HEK293 (cell line): ENCODE data around the gene BBC3.
A peak's percentile ranks its signal among the peaks of the same experiment; 100 is the strongest.

ENCODE experiments used
- GLIS1 ChIP-seq: fragments of 450-650 bp; formaldehyde crosslinking; IDR thresholded peaks from 2 replicates; pipeline ENCODE4 v1.5.1; 2016; ENCODE audit warnings: missing biosample characterization, missing genetic modification characterization
- GLIS2 ChIP-seq: fragments of 450-650 bp; formaldehyde crosslinking; IDR thresholded peaks from 2 replicates; pipeline ENCODE4 v1.5.1; 2016; ENCODE audit warnings: missing biosample characterization, missing genetic modification characterization
- HIC1 ChIP-seq: fragments of 450-650 bp; formaldehyde crosslinking; IDR thresholded peaks from 2 replicates; pipeline ENCODE4 v1.5.1; 2016; ENCODE audit warnings: missing biosample characterization, missing genetic modification characterization
- KLF7 ChIP-seq: fragments of 450-650 bp; formaldehyde crosslinking; IDR thresholded peaks from 2 replicates; pipeline ENCODE4 v1.5.1; 2016; ENCODE audit warnings: missing biosample characterization, missing genetic modification characterization, borderline replicate concordance
- KLF9 ChIP-seq: fragments of 450-650 bp; formaldehyde crosslinking; IDR thresholded peaks from 2 replicates; pipeline ENCODE4 v1.5.1; 2016; ENCODE audit warnings: missing biosample characterization, missing genetic modification characterization, low read depth
- PATZ1 ChIP-seq: fragments of 450-650 bp; formaldehyde crosslinking; IDR thresholded peaks from 2 replicates; pipeline ENCODE4 v1.5.1; 2016; ENCODE audit warnings: missing biosample characterization, missing genetic modification characterization
- PRDM6 ChIP-seq: fragments of 450-650 bp; formaldehyde crosslinking; IDR thresholded peaks from 2 replicates; pipeline ENCODE4 v1.5.1; 2017; ENCODE audit warnings: missing biosample characterization, missing genetic modification characterization
- SCRT1 ChIP-seq: fragments of 450-650 bp; formaldehyde crosslinking; IDR thresholded peaks from 2 replicates; pipeline ENCODE4 v1.5.1; 2016; ENCODE audit warnings: missing biosample characterization, missing genetic modification characterization, borderline replicate concordance
- SP2 ChIP-seq: fragments of 450-650 bp; formaldehyde crosslinking; IDR thresholded peaks from 2 replicates; pipeline ENCODE4 v1.5.1; 2016; ENCODE audit warnings: missing biosample characterization, missing genetic modification characterization
- ZBTB10 ChIP-seq: fragments of 450-650 bp; formaldehyde crosslinking; IDR thresholded peaks from 2 replicates; pipeline ENCODE4 v1.5.1; 2016; ENCODE audit warnings: missing biosample characterization, missing genetic modification characterization
- ZBTB11 ChIP-seq: fragments of 450-650 bp; formaldehyde crosslinking; conservative IDR thresholded peaks from 2 replicates; pipeline ENCODE4 v1.5.1; 2016; ENCODE audit warnings: low read depth, missing biosample characterization, missing genetic modification characterization
- ZEB2 ChIP-seq: fragments of 450-650 bp; formaldehyde crosslinking; IDR thresholded peaks from 2 replicates; pipeline ENCODE4 v1.5.1; 2016; ENCODE audit warnings: missing biosample characterization, missing genetic modification characterization
- ZFHX2 ChIP-seq: fragments of 450-650 bp; formaldehyde crosslinking; conservative IDR thresholded peaks from 2 replicates; pipeline ENCODE4 v1.5.1; 2016; ENCODE audit warnings: missing biosample characterization, missing genetic modification characterization
- ZFP41 ChIP-seq: fragments of 450-650 bp; formaldehyde crosslinking; IDR thresholded peaks from 2 replicates; pipeline ENCODE4 v1.5.1; 2016; ENCODE audit warnings: missing biosample characterization, missing genetic modification characterization, borderline replicate concordance
- ZNF140 ChIP-seq: fragments of 450-650 bp; formaldehyde crosslinking; IDR thresholded peaks from 2 replicates; pipeline ENCODE4 v1.5.1; 2016; ENCODE audit warnings: missing biosample characterization, missing genetic modification characterization
- ZNF18 ChIP-seq: fragments of 450-650 bp; formaldehyde crosslinking; IDR thresholded peaks from 2 replicates; pipeline ENCODE4 v1.5.1; 2016; ENCODE audit warnings: missing biosample characterization, missing genetic modification characterization
- ZNF239 ChIP-seq: fragments of 450-650 bp; formaldehyde crosslinking; IDR thresholded peaks from 2 replicates; pipeline ENCODE4 v1.5.1; 2016; ENCODE audit warnings: missing biosample characterization, missing genetic modification characterization
- ZNF600 ChIP-seq: fragments of 450-650 bp; formaldehyde crosslinking; IDR thresholded peaks from 2 replicates; pipeline ENCODE4 v1.5.1; 2016; ENCODE audit warnings: missing biosample characterization, missing genetic modification characterization
- ZNF610 ChIP-seq: fragments of 450-650 bp; formaldehyde crosslinking; IDR thresholded peaks from 2 replicates; pipeline ENCODE4 v1.5.1; 2016; ENCODE audit warnings: missing biosample characterization, missing genetic modification characterization, borderline replicate concordance
- ZNF76 ChIP-seq: fragments of 450-650 bp; formaldehyde crosslinking; IDR thresholded peaks from 2 replicates; pipeline ENCODE4; 2016; ENCODE audit warnings: low read depth, missing biosample characterization, missing genetic modification characterization, borderline replicate concordance
- ZSCAN4 ChIP-seq: fragments of 450-650 bp; formaldehyde crosslinking; IDR thresholded peaks from 2 replicates; pipeline ENCODE4 v1.5.1; 2017; ENCODE audit warnings: missing biosample characterization, missing genetic modification characterization

Gene BBC3

GRCh38 chr19:47227352-47228167 lies 3.4 kb downstream of the BBC3 start (continued):
- peak; percentile 24; the same call in 1 of the 2 replicates for TF ChIP-seq ZSCAN4 (tag by site-specific recombination)
- 0 out of 2 replicates have a peak, but pooled peaks have one; percentile 42 for TF ChIP-seq ZNF239 (tag by site-specific recombination)
- TF ChIP-seq ZNF18 (tag by site-specific recombination): no peak; the same call in 1 of the 2 replicates
- TF ChIP-seq ZEB2 (tag by site-specific recombination): peak; percentile 76; the same call in 1 of the 2 replicates
- no peak for TF ChIP-seq ZFP41 (tag by site-specific recombination)
- peak; percentile 96 for TF ChIP-seq ZBTB10
- 0 out of 2 replicates have a peak, but pooled peaks have one; percentile 8 for TF ChIP-seq SCRT1 (tag by site-specific recombination)
- TF ChIP-seq ZBTB11 (tag by site-specific recombination): peak; percentile 63
- TF ChIP-seq ZNF610 (tag by site-specific recombination): 0 out of 2 replicates have a peak, but pooled peaks have one; percentile 29
- peak; percentile 88 for TF ChIP-seq KLF9 (tag by site-specific recombination)
- TF ChIP-seq ZNF140: no peak
- peak; percentile 96 for TF ChIP-seq ZFHX2
- peak; percentile 60 for TF ChIP-seq GLIS1 (tag by site-specific recombination)
- no peak for TF ChIP-seq HIC1
- no peak; the same call in 1 of the 2 replicates for TF ChIP-seq PRDM6 (tag by site-specific recombination)
- no peak; the same call in none of the 2 replicates for TF ChIP-seq ZNF76
- peak; percentile 87 for TF ChIP-seq KLF7 (tag by site-specific recombination)
- TF ChIP-seq SP2 (tag by site-specific recombination): peak; percentile 73
- TF ChIP-seq GLIS2 (tag by site-specific recombination): peak; percentile 64
- peak; percentile 95 for TF ChIP-seq PATZ1
- TF ChIP-seq ZNF600 (tag by site-specific recombination): no peak
